Measurements from ENCODE around the gene TMEM37. TPM values are rescaled to one million over a fixed set of nuclear protein-coding genes. Genes with fewer than 3 reads are reported as not detected.

Gene TMEM37
- total and polyA plus RNA-seq, 2 of the 13 experiments (the other 11 are each of a cell fraction or from before 2014, with no cell fraction given): 37.7 to 115 TPM

DNA sequence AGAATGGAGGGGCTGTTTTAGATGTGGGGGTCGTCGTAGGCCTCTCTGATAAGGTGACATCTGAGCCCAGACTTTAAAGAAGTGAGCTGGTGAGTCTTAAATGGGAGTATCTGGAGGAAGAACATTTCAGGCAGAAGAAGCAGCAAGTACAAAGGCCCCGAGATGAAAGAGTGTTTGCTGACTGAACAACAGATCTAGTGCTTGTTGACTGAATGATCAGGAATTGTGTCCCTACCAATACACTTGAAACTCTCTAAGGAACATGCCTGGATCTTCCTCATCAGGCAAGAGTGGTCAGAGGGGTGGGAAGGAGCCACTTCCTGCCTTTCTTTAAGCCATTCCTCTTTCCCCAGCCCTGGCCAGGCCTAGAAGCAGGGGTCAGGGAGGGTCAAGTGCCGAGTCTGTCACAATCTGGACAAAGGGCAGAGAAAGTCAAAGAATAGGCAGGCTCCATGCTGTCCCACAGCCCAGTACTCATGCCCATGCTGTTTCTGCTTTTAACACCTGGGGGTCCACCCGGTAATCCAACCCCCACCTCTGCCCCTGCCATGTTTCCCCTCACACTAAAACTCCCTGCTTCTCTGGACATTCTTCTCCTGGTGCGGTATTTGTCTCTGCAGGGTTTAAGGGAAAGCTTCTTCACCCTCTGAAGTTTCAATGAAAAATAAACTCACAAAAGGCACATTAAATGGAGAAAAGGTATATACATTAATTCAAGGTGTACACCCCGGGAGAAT, 3.0 kb upstream of the TMEM37 start (continued):
- TF ChIP-seq JUNB (CRISPR knock-in tag; IDR thresholded peaks at IDR 0.05; ENCODE audit: borderline replicate concordance): no peak
- TF ChIP-seq ZNF772 (CRISPR knock-in tag; IDR thresholded peaks at IDR 0.05): no peak
- TF ChIP-seq, protein P1, sequence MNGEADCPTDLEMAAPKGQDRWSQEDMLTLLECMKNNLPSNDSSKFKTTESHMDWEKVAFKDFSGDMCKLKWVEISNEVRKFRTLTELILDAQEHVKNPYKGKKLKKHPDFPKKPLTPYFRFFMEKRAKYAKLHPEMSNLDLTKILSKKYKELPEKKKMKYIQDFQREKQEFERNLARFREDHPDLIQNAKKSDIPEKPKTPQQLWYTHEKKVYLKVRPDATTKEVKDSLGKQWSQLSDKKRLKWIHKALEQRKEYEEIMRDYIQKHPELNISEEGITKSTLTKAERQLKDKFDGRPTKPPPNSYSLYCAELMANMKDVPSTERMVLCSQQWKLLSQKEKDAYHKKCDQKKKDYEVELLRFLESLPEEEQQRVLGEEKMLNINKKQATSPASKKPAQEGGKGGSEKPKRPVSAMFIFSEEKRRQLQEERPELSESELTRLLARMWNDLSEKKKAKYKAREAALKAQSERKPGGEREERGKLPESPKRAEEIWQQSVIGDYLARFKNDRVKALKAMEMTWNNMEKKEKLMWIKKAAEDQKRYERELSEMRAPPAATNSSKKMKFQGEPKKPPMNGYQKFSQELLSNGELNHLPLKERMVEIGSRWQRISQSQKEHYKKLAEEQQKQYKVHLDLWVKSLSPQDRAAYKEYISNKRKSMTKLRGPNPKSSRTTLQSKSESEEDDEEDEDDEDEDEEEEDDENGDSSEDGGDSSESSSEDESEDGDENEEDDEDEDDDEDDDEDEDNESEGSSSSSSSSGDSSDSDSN (CRISPR knock-in tag; IDR thresholded peaks at IDR 0.05): 0 out of 2 replicates have a peak, but pooled peaks have one; percentile 27
- TF ChIP-seq HNF4G (IDR thresholded peaks at IDR 0.05; ENCODE audit: borderline replicate concordance, low read depth, low read length): peak; percentile 70
- 0 out of 2 replicates have a peak, but pooled peaks have one; percentile 26 for TF ChIP-seq HNF4G (CRISPR knock-in tag; IDR thresholded peaks at IDR 0.05; ENCODE audit: borderline replicate concordance, low read depth)
- peak; percentile 87 for TF ChIP-seq ZMYM3 (CRISPR knock-in tag; IDR thresholded peaks at IDR 0.05)
- TF ChIP-seq PITX1 (CRISPR knock-in tag; IDR thresholded peaks at IDR 0.05): peak; percentile 48; the same call in 1 of the 2 replicates
- peak; percentile 49; the same call in 1 of the 3 replicates for TF ChIP-seq MXI1 (IDR thresholded peaks at IDR 0.05; ENCODE audit: borderline replicate concordance, low read depth, low read length)
- TF ChIP-seq, protein P2, sequence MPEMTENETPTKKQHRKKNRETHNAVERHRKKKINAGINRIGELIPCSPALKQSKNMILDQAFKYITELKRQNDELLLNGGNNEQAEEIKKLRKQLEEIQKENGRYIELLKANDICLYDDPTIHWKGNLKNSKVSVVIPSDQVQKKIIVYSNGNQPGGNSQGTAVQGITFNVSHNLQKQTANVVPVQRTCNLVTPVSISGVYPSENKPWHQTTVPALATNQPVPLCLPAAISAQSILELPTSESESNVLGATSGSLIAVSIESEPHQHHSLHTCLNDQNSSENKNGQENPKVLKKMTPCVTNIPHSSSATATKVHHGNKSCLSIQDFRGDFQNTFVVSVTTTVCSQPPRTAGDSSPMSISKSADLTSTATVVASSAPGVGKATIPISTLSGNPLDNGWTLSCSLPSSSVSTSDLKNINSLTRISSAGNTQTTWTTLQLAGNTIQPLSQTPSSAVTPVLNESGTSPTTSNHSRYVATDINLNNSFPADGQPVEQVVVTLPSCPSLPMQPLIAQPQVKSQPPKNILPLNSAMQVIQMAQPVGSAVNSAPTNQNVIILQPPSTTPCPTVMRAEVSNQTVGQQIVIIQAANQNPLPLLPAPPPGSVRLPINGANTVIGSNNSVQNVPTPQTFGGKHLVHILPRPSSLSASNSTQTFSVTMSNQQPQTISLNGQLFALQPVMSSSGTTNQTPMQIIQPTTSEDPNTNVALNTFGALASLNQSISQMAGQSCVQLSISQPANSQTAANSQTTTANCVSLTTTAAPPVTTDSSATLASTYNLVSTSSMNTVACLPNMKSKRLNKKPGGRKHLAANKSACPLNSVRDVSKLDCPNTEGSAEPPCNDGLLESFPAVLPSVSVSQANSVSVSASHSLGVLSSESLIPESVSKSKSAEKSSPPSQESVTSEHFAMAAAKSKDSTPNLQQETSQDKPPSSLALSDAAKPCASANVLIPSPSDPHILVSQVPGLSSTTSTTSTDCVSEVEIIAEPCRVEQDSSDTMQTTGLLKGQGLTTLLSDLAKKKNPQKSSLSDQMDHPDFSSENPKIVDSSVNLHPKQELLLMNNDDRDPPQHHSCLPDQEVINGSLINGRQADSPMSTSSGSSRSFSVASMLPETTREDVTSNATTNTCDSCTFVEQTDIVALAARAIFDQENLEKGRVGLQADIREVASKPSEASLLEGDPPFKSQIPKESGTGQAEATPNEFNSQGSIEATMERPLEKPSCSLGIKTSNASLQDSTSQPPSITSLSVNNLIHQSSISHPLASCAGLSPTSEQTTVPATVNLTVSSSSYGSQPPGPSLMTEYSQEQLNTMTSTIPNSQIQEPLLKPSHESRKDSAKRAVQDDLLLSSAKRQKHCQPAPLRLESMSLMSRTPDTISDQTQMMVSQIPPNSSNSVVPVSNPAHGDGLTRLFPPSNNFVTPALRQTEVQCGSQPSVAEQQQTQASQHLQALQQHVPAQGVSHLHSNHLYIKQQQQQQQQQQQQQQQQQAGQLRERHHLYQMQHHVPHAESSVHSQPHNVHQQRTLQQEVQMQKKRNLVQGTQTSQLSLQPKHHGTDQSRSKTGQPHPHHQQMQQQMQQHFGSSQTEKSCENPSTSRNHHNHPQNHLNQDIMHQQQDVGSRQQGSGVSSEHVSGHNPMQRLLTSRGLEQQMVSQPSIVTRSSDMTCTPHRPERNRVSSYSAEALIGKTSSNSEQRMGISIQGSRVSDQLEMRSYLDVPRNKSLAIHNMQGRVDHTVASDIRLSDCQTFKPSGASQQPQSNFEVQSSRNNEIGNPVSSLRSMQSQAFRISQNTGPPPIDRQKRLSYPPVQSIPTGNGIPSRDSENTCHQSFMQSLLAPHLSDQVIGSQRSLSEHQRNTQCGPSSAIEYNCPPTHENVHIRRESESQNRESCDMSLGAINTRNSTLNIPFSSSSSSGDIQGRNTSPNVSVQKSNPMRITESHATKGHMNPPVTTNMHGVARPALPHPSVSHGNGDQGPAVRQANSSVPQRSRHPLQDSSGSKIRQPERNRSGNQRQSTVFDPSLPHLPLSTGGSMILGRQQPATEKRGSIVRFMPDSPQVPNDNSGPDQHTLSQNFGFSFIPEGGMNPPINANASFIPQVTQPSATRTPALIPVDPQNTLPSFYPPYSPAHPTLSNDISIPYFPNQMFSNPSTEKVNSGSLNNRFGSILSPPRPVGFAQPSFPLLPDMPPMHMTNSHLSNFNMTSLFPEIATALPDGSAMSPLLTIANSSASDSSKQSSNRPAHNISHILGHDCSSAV (CRISPR knock-in tag; IDR thresholded peaks at IDR 0.05; ENCODE audit: borderline replicate concordance): no peak
- TF ChIP-seq, protein P3, sequence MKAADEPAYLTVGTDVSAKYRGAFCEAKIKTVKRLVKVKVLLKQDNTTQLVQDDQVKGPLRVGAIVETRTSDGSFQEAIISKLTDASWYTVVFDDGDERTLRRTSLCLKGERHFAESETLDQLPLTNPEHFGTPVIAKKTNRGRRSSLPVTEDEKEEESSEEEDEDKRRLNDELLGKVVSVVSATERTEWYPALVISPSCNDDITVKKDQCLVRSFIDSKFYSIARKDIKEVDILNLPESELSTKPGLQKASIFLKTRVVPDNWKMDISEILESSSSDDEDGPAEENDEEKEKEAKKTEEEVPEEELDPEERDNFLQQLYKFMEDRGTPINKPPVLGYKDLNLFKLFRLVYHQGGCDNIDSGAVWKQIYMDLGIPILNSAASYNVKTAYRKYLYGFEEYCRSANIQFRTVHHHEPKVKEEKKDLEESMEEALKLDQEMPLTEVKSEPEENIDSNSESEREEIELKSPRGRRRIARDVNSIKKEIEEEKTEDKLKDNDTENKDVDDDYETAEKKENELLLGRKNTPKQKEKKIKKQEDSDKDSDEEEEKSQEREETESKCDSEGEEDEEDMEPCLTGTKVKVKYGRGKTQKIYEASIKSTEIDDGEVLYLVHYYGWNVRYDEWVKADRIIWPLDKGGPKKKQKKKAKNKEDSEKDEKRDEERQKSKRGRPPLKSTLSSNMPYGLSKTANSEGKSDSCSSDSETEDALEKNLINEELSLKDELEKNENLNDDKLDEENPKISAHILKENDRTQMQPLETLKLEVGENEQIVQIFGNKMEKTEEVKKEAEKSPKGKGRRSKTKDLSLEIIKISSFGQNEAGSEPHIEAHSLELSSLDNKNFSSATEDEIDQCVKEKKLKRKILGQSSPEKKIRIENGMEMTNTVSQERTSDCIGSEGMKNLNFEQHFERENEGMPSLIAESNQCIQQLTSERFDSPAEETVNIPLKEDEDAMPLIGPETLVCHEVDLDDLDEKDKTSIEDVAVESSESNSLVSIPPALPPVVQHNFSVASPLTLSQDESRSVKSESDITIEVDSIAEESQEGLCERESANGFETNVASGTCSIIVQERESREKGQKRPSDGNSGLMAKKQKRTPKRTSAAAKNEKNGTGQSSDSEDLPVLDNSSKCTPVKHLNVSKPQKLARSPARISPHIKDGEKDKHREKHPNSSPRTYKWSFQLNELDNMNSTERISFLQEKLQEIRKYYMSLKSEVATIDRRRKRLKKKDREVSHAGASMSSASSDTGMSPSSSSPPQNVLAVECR (CRISPR knock-in tag; IDR thresholded peaks at IDR 0.05; ENCODE audit: borderline replicate concordance): no peak; the same call in 1 of the 2 replicates
- TF ChIP-seq CBX5 (CRISPR knock-in tag; IDR thresholded peaks at IDR 0.05; ENCODE audit: borderline replicate concordance): 0 out of 2 replicates have a peak, but pooled peaks have one; percentile 11
- 0 out of 2 replicates have a peak, but pooled peaks have one; percentile 42 for TF ChIP-seq TARDBP (CRISPR knock-in tag; IDR thresholded peaks at IDR 0.05)
- TF ChIP-seq ZSCAN12 (CRISPR knock-in tag; IDR thresholded peaks at IDR 0.05): no peak

All from HepG2 (cell line).